Body of pancreas (tissue), 4 donors: ENCODE results near the gene ECHDC1. TPM values are rescaled to one million over a fixed set of nuclear protein-coding genes. Genes with fewer than 3 reads are reported as not detected.
A peak's percentile ranks its signal among the peaks of the same experiment; 100 is the strongest.

Source experiments
- ATAC-seq: fragments of 150-250 bp; one replicate; pipeline ENCODE4 v1.9.1; 2016
- DNase-seq, 4 donors: peaks; one replicate each; pipeline ENCODE4 v3.0.0-alpha.2; 2019
- H3K27ac ChIP-seq, 4 donors: fragments of 200-600 bp; sonication (generic); 1 replicate in 3 of 4; 2 replicates in 1 of 4; pipeline versions ENCODE4 v1.5.1 to v1.6.1; 2016 to 2019; ENCODE audit warnings: mild to moderate bottlenecking in 1 of 4, mixed read lengths in 1 of 4, moderate library complexity in 1 of 4
- H3K27me3 ChIP-seq, 2 donors: fragments of 200-600 bp; sonication (generic); one replicate each; pipeline ENCODE4 v1.6.0; 2016; ENCODE audit warnings: mild to moderate bottlenecking in 1 of 2
- H3K36me3 ChIP-seq, 2 donors: fragments of 200-600 bp; sonication (generic); replicated peaks in 1 of 2; 2 replicates each; pipeline ENCODE4 v1.5.1; 2016; ENCODE audit warnings: low read depth in 2 of 2; ENCODE audit not compliant: insufficient read depth in 1 of 2
- H3K4me1 ChIP-seq: fragments of 200-600 bp; sonication (generic); one replicate; pipeline ENCODE4 v1.6.0; 2016
- H3K4me3 ChIP-seq, 2 donors: fragments of 200-600 bp; sonication (generic); 1 replicate in 1 of 2; 2 replicates in 1 of 2; pipeline ENCODE4 v1.5.1; 2016 to 2019
- H3K9me3 ChIP-seq, 3 donors: fragments of 200-600 bp; sonication (generic); 1 replicate in 2 of 3; 2 replicates in 1 of 3; pipeline ENCODE4 v1.5.1; 2016
- POLR2A ChIP-seq, 3 donors: fragments of 450-650 bp; IDR thresholded peaks; one replicate each; pipeline ENCODE4 v1.6.1; 2016; ENCODE audit warnings: antibody characterized with exemption in 3 of 3, mild to moderate bottlenecking in 2 of 3
- WGBS, 2 donors: methylation state at CpG; one replicate each; pipeline ENCODE4 v1.1.5; 2017; 5-methylcytosine and 5-hydroxymethylcytosine counted together
- intact Hi-C: fragments of 100-400 bp; cut with DNase I; formaldehyde crosslinking; loops from one replicate; pipeline ENCODE4 v1.15.1; 2023
- total RNA-seq, 2 donors: library from RNA; depleted of rRNA; stranded (reverse); fragments of >200 nt; gene quantifications; one replicate each; pipeline ENCODE4 v1.1.0, GENCODE V29; 2016
- TF ChIP-seq, protein P1 (sequence below), 7 experiments: fragments of 450-650 bp in 4 of 7; fragments of 200-600 bp in 3 of 7; sonication (generic) in 3 of 7; IDR thresholded peaks; one replicate each; pipeline ENCODE4 v1.5.1; 2016 to 2019; ENCODE audit warnings: antibody characterized with exemption in 7 of 7

ECHDC1 gene
- total RNA-seq, 2 donors from 2014 or later, result 27.4 to 35.5 TPM

DNA sequence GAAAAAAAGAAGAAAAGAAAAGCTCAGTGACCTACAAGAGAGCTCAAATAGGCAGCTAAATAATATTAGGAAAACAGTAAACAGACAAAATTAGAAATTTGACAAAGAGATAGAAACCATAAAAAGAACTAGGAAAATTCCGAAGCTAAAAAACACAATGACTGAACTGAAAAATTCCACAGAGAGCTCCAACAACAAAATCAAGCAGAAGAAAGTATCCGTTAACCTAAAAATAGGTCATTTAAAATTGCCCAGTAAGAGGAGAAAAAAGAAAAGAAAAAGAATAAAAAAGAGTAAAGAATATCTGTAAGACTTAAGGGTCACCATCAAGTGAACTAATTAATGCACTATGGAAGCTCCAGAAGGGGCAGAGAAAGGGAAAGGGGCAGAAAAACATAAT is 6.6 kb upstream of the ECHDC1 start:
- ATAC-seq (no peak), DNase-seq (no peak)
- Histone ChIP-seq H3K4me3 (no peak overlapping the region), H3K9me3 (no peaks in the 10 kb centered on the region), H3K27ac (no peak overlapping the region), H3K27me3 (no peaks in the 10 kb centered on the region), H3K36me3 (no peaks in the 10 kb centered on the region), H3K4me1 (peaks cover 12% of the 10 kb centered on the region)
- intact Hi-C loops, result no loop called here
- TF ChIP-seq POLR2A (IDR thresholded peaks at IDR 0.05), result no peak
- TF ChIP-seq, protein P1, sequence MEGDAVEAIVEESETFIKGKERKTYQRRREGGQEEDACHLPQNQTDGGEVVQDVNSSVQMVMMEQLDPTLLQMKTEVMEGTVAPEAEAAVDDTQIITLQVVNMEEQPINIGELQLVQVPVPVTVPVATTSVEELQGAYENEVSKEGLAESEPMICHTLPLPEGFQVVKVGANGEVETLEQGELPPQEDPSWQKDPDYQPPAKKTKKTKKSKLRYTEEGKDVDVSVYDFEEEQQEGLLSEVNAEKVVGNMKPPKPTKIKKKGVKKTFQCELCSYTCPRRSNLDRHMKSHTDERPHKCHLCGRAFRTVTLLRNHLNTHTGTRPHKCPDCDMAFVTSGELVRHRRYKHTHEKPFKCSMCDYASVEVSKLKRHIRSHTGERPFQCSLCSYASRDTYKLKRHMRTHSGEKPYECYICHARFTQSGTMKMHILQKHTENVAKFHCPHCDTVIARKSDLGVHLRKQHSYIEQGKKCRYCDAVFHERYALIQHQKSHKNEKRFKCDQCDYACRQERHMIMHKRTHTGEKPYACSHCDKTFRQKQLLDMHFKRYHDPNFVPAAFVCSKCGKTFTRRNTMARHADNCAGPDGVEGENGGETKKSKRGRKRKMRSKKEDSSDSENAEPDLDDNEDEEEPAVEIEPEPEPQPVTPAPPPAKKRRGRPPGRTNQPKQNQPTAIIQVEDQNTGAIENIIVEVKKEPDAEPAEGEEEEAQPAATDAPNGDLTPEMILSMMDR (IDR thresholded peaks at IDR 0.05), result no peak
- 93 to 94% methylated on average over 2 of the region's 2 CpGs for WGBS, 2 donors

DNA sequence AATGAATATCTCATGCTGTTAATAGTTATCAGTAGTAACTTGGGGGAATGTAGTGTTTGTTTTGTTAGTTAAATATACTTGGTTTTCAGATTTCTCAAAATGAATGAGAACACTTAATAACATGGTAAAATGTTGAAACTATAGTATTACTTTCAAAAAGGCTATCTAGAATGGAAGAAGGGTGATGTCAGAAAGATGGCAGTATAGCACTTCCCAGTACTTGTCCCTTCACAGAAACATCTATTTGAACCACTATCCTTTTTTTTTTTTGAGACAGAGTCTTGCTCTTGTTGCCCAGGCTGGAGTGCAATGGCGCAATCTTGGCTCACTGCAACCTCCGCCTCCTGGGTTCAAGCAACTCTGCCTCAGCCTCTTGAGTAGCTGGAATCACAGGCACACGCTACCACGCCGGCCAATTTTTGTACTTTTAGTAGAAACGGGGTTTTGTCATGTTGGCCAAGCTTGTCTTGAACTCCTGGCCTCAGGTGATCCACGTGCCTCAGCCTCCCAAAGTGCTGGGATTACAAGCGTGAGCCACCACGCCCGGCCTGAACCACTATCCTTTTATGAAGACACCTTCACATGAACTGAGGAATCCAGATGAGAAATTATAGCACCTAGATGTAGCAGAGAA is 4.7 kb upstream of the ECHDC1 start:
- Histone ChIP-seq H3K4me1 (peaks cover 18% of the 10 kb centered on the region), H3K4me3 (no peak overlapping the region), H3K27me3 (no peaks in the 10 kb centered on the region), H3K36me3 (no peaks in the 10 kb centered on the region), H3K27ac (no peak overlapping the region), H3K9me3 (no peaks in the 10 kb centered on the region)
- 89 to 98% methylated on average over 10 of the region's 10 CpGs for WGBS, 2 donors
- ATAC-seq (no peak), DNase-seq (no peak)
- intact Hi-C loops, result no loop called here
- no peak for TF ChIP-seq POLR2A (IDR thresholded peaks at IDR 0.05)
- TF ChIP-seq, protein P1 (IDR thresholded peaks at IDR 0.05), result no peak

DNA sequence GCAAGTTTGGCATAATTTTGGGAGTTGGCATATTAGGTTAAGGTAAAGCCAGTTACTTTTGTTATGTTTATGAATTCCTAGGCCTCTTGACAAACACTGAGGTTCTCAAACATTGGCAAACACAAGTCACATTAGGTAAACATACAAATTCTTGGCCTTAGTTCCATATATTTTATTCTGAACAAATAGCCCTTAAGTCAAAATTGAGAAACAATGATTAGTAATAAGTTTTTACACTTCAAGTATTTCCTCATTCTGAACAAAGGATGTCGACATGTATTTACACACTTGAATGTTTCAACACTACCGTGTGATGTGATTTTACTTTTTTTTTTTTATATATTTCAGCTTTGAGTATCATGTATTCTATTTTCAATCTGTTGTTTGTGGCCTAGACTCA is 3.8 kb upstream of the ECHDC1 start:
- no peaks in the 10 kb centered on the region for H3K36me3 ChIP-seq
- ATAC-seq (peak; percentile 54), DNase-seq (no peak)
- 10 to 17% methylated on average over 2 of the region's 2 CpGs for WGBS, 2 donors
- TF ChIP-seq POLR2A (IDR thresholded peaks at IDR 0.05), result no peak
- TF ChIP-seq, protein P1 (IDR thresholded peaks at IDR 0.05), result no peak
- H3K4me1 ChIP-seq, result peaks cover 19% of the 10 kb centered on the region
- no peaks in the 10 kb centered on the region for H3K9me3 ChIP-seq
- intact Hi-C loops, result no loop called here
- H3K4me3 ChIP-seq, result no peak overlapping the region
- peak overlapping the region in 1 of 4 donors; percentile 60 for H3K27ac ChIP-seq
- H3K27me3 ChIP-seq, result no peaks in the 10 kb centered on the region

DNA sequence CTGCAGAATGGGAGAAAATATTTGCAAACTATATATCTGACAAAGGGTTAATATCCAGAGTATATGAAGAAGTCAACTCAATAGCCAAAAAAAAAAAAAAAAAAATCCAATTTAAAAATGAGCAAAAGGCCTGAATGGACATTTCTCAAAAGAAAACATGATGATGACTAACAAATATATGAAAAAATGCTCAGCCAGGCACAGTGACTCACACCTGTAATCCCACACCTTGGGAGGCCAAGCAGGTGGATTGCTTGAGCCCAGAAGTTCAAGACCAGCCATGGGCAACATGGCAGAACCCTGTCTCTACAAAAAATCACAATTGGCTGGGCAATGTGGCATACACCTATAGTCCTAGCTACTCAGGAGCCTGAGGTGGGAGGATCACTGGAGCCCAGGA is 2.1 kb upstream of the ECHDC1 start:
- ATAC-seq, result no peak
- H3K36me3 ChIP-seq, result no peaks in the 10 kb centered on the region
- intact Hi-C loops, result no loop called here
- DNase-seq, result no peak
- H3K27me3 ChIP-seq, result no peaks in the 10 kb centered on the region
- no peak for TF ChIP-seq POLR2A (IDR thresholded peaks at IDR 0.05)
- TF ChIP-seq, protein P1 (IDR thresholded peaks at IDR 0.05), result no peak
- no peak overlapping the region for H3K4me3 ChIP-seq
- H3K9me3 ChIP-seq, result no peaks in the 10 kb centered on the region
- H3K27ac ChIP-seq, result no peak overlapping the region
- H3K4me1 ChIP-seq, result peaks cover 35% of the 10 kb centered on the region
